ENCODE data around the gene KLF11. TPM values are rescaled to one million over a fixed set of nuclear protein-coding genes. Genes with fewer than 3 reads are reported as not detected.

Gene KLF11
- total and polyA plus RNA-seq, 3 experiments from 2014 or later = 5.8 to 7.5 (median 6.6) TPM

- H3K4me3 ChIP-seq (ENCODE audit: low read length) = peak overlapping the region; percentile 50
- CTCF ChIA-PET = interaction anchor here (0.9 to 9.6 kb wide), 6 partner anchors 11 to 245 kb away, joined by 3 to 201 read pairs (median 4); partner anchors contain the start of gene TAF1B
Measured at GRCh38 chr2:10043906-10044601, 704 bp downstream of the KLF11 start.

GRCh38 chr2:10045561-10046355 is 2.4 kb downstream of the KLF11 start:
- Histone ChIP-seq H3K4me1 (ENCODE audit: insufficient read depth, low read length) (peaks cover 17% of the 10 kb centered on the region), H3K27ac (ENCODE audit: low read depth, low read length) (no peak overlapping the region), H3K4me3 (ENCODE audit: low read length) (no peak overlapping the region), H3K27me3 (ENCODE audit: insufficient read depth, low read length, poor library complexity, severe bottlenecking) (no peaks in the 10 kb centered on the region), H3K9me3 (ENCODE audit: low read length) (no peaks in the 10 kb centered on the region), H3K36me3 (ENCODE audit: insufficient read depth, low read length) (peaks cover 17% of the 10 kb centered on the region)
- DNase-seq = no peak
- H3K27ac Mint-ChIP-seq = peak overlapping the region; percentile 49 to 98 (median 90)
- H3K9me3 Mint-ChIP-seq = no peaks in the 10 kb centered on the region
- CTCF ChIA-PET = interaction anchor here (1.1 to 9.6 kb wide), 5 partner anchors 10 to 232 kb away, joined by 4 to 201 read pairs (median 40); no protein-coding TSS in a partner anchor
- POLR2A ChIA-PET = no interaction called here
- peak overlapping the region; percentile 3 to 84 (median 55) for H3K4me3 Mint-ChIP-seq
- H3K4me1 Mint-ChIP-seq = peaks cover 26 to 55% (median 29%) of the 10 kb centered on the region in 3 donors
- peaks cover 0 to 38% (median 0%) of the 10 kb centered on the region in 3 donors for H3K36me3 Mint-ChIP-seq
- peaks cover 0 to 6% of the 10 kb centered on the region in 2 donors for H3K27me3 Mint-ChIP-seq

More at GRCh38 chr2:10043906-10044601, 704 bp downstream of the KLF11 start:
- Histone ChIP-seq H3K27me3 (ENCODE audit: insufficient read depth, low read length, poor library complexity, severe bottlenecking) (no peaks in the 10 kb centered on the region), H3K27ac (ENCODE audit: low read depth, low read length) (peak overlapping the region; percentile 69), H3K4me1 (ENCODE audit: insufficient read depth, low read length) (peaks cover 17% of the 10 kb centered on the region), H3K36me3 (ENCODE audit: insufficient read depth, low read length) (peaks cover 10% of the 10 kb centered on the region), H3K9me3 (ENCODE audit: low read length) (no peaks in the 10 kb centered on the region)
- peaks cover 0 to 27% (median 0%) of the 10 kb centered on the region in 3 donors for H3K36me3 Mint-ChIP-seq
- DNase-seq = peak; percentile 90 to 96 (median 94)
- peak overlapping the region; percentile 78 to 85 (median 83) for H3K4me3 Mint-ChIP-seq
- peaks cover 0 to 6% of the 10 kb centered on the region in 2 donors for H3K27me3 Mint-ChIP-seq
- POLR2A ChIA-PET = interaction anchor here (0.6 to 1.9 kb wide), 9 partner anchors 13 to 404 kb away, joined by 3 to 10 read pairs (median 4); partner anchors contain the start of genes ODC1 and TAF1B
- peaks cover 28 to 53% (median 31%) of the 10 kb centered on the region in 3 donors for H3K4me1 Mint-ChIP-seq
- H3K9me3 Mint-ChIP-seq = no peaks in the 10 kb centered on the region
- H3K27ac Mint-ChIP-seq = peak overlapping the region; percentile 88 to 98 (median 96)

GRCh38 chr2:10046931-10047330 is 3.6 kb downstream of the KLF11 start:
- Histone ChIP-seq H3K36me3 (ENCODE audit: insufficient read depth, low read length) (peaks cover 18% of the 10 kb centered on the region), H3K27ac (ENCODE audit: low read depth, low read length) (no peak overlapping the region), H3K9me3 (ENCODE audit: low read length) (no peaks in the 10 kb centered on the region), H3K27me3 (ENCODE audit: insufficient read depth, low read length, poor library complexity, severe bottlenecking) (no peaks in the 10 kb centered on the region), H3K4me1 (ENCODE audit: insufficient read depth, low read length) (peaks cover 17% of the 10 kb centered on the region), H3K4me3 (ENCODE audit: low read length) (no peak overlapping the region)
- H3K27ac Mint-ChIP-seq = peak overlapping the region in 5 of 8 donors; percentile 58 to 98 (median 87)
- peak overlapping the region in 1 of 7 donors; percentile 38 for H3K4me3 Mint-ChIP-seq
- H3K9me3 Mint-ChIP-seq = no peaks in the 10 kb centered on the region
- H3K36me3 Mint-ChIP-seq = peaks cover 0 to 40% (median under 1%) of the 10 kb centered on the region in 3 donors
- no peak for DNase-seq
- ChIA-PET CTCF (interaction anchor here (1.1 to 9.6 kb wide), 8 partner anchors 11 to 491 kb away, joined by 3 to 201 read pairs (median 6); partner anchors contain the start of genes ADAM17 and TAF1B), POLR2A (interaction anchor here (0.7 kb wide), 1 partner anchor 63 kb away, joined by 3 read pairs; no protein-coding TSS in a partner anchor)
- peaks cover 23 to 47% (median 25%) of the 10 kb centered on the region in 3 donors for H3K4me1 Mint-ChIP-seq
- peaks cover 0 to 6% of the 10 kb centered on the region in 2 donors for H3K27me3 Mint-ChIP-seq

- peaks cover 14 to 38% (median 17%) of the 10 kb centered on the region in 3 donors for H3K4me1 Mint-ChIP-seq
- no peak overlapping the region for H3K4me3 ChIP-seq (ENCODE audit: low read length)
- peaks cover 0 to 49% (median 3%) of the 10 kb centered on the region in 3 donors for H3K36me3 Mint-ChIP-seq
- ChIA-PET CTCF (interaction anchor here (0.8 to 9.6 kb wide), 18 partner anchors 9 to 492 kb away, joined by 3 to 201 read pairs (median 4); partner anchors contain the start of genes ADAM17 and TAF1B), POLR2A (interaction anchor here (0.6 to 1.3 kb wide), 3 partner anchors 10 to 234 kb away, joined by 3 to 7 read pairs (median 3); no protein-coding TSS in a partner anchor)
- peaks cover 0 to 4% of the 10 kb centered on the region in 2 donors for H3K27me3 Mint-ChIP-seq
- H3K9me3 ChIP-seq (ENCODE audit: low read length) = no peaks in the 10 kb centered on the region
- H3K36me3 ChIP-seq (ENCODE audit: insufficient read depth, low read length) = peaks cover 24% of the 10 kb centered on the region
- no peak overlapping the region for H3K27ac ChIP-seq (ENCODE audit: low read depth, low read length)
- peak overlapping the region in 5 of 8 donors; percentile 50 to 95 (median 70) for H3K27ac Mint-ChIP-seq
- no peak for DNase-seq
- H3K4me1 ChIP-seq (ENCODE audit: insufficient read depth, low read length) = peaks cover 10% of the 10 kb centered on the region
- H3K27me3 ChIP-seq (ENCODE audit: insufficient read depth, low read length, poor library complexity, severe bottlenecking) = no peaks in the 10 kb centered on the region
- no peaks in the 10 kb centered on the region for H3K9me3 Mint-ChIP-seq
- no peak overlapping the region for H3K4me3 Mint-ChIP-seq
Measured at GRCh38 chr2:10047616-10048500, 4.5 kb downstream of the KLF11 start.

- Mint-ChIP-seq H3K4me3 (peak overlapping the region in 1 of 7 donors; percentile 40), H3K4me1 (peaks cover 13 to 36% (median 16%) of the 10 kb centered on the region in 3 donors), H3K36me3 (peaks cover 0 to 57% (median 6%) of the 10 kb centered on the region in 3 donors), H3K27me3 (peaks cover 0 to 4% of the 10 kb centered on the region in 2 donors), H3K27ac (peak overlapping the region in 4 of 8 donors; percentile 63 to 95 (median 76)), H3K9me3 (no peaks in the 10 kb centered on the region)
- H3K4me1 ChIP-seq (ENCODE audit: insufficient read depth, low read length) = peaks cover 10% of the 10 kb centered on the region
- H3K4me3 ChIP-seq (ENCODE audit: low read length) = no peak overlapping the region
- no peaks in the 10 kb centered on the region for H3K27me3 ChIP-seq (ENCODE audit: insufficient read depth, low read length, poor library complexity, severe bottlenecking)
- H3K36me3 ChIP-seq (ENCODE audit: insufficient read depth, low read length) = peaks cover 29% of the 10 kb centered on the region
- no peak overlapping the region for H3K27ac ChIP-seq (ENCODE audit: low read depth, low read length)
- no peaks in the 10 kb centered on the region for H3K9me3 ChIP-seq (ENCODE audit: low read length)
- POLR2A ChIA-PET = interaction anchor here (0.6 to 1.3 kb wide), 4 partner anchors 9 to 235 kb away, joined by 3 to 7 read pairs (median 5); no protein-coding TSS in a partner anchor
- CTCF ChIA-PET = interaction anchor here (0.7 to 9.6 kb wide), 23 partner anchors 9 to 493 kb away, joined by 3 to 201 read pairs (median 4); partner anchors contain the start of gene ADAM17
- peak in 2 of 5 donors; percentile 51 to 57 for DNase-seq
Measured at GRCh38 chr2:10048501-10049171, 5.3 kb downstream of the KLF11 start.

GRCh38 chr2:10052216-10052615 is 8.9 kb downstream of the KLF11 start:
- DNase-seq = no peak

More at GRCh38 chr2:10052216-10052615, 8.9 kb downstream of the KLF11 start:
- H3K4me1 ChIP-seq (ENCODE audit: insufficient read depth, low read length) = no peaks in the 10 kb centered on the region
- no peaks in the 10 kb centered on the region for H3K27me3 ChIP-seq (ENCODE audit: insufficient read depth, low read length, poor library complexity, severe bottlenecking)
- POLR2A ChIA-PET = no interaction called here
- CTCF ChIA-PET = interaction anchor here (1.4 to 9.6 kb wide), 2 partner anchors 68 to 238 kb away, joined by 6 to 201 read pairs; no protein-coding TSS in a partner anchor
- Mint-ChIP-seq H3K27ac (peak overlapping the region in 1 of 8 donors; percentile 39), H3K9me3 (no peaks in the 10 kb centered on the region), H3K27me3 (no peaks in the 10 kb centered on the region), H3K4me3 (no peak overlapping the region), H3K36me3 (peaks cover 3 to 63% (median 17%) of the 10 kb centered on the region in 3 donors), H3K4me1 (peaks cover 0 to 13% (median under 1%) of the 10 kb centered on the region in 3 donors)
- no peak overlapping the region for H3K27ac ChIP-seq (ENCODE audit: low read depth, low read length)
- no peaks in the 10 kb centered on the region for H3K9me3 ChIP-seq (ENCODE audit: low read length)
- H3K36me3 ChIP-seq (ENCODE audit: insufficient read depth, low read length) = peaks cover 29% of the 10 kb centered on the region
- H3K4me3 ChIP-seq (ENCODE audit: low read length) = no peak overlapping the region
